Upper lobe of left lung (tissue), 4 donors: Measurements from ENCODE around the gene BAD.

Source experiments
- POLR2A ChIP-seq, 4 donors: fragments of 450-650 bp; IDR thresholded peaks; one replicate each; pipeline ENCODE4 v1.5.1; 2016 to 2017; ENCODE audit warnings: antibody characterized with exemption in 4 of 4, mild to moderate bottlenecking in 2 of 4
- POLR2AphosphoS5 ChIP-seq, 2 donors: sonication (generic); formaldehyde crosslinking; IDR thresholded peaks; one replicate each; pipeline ENCODE4 v1.5.1; 2017; ENCODE audit warnings: antibody characterized with exemption in 2 of 2

GRCh38 chr11:64291752-64292459, 7.4 kb upstream of the BAD start:
- no peak for TF ChIP-seq POLR2AphosphoS5 (IDR thresholded peaks at IDR 0.05)
- TF ChIP-seq POLR2A (IDR thresholded peaks at IDR 0.05): no peak
